ENCODE data around the gene PLB1.

GRCh38 chr2:28515176-28515751, 19.4 kb downstream of the PLB1 start:
- TF ChIP-seq CTCF (IDR thresholded peaks at IDR 0.05) (no peak), EZH2 (IDR thresholded peaks at IDR 0.05; ENCODE audit: borderline replicate concordance, insufficient read depth, low read depth, low read length, poor library complexity, severe bottlenecking) (no peak)
